ENCODE measurements around the gene CHRNE.

Gene CHRNE

DNA sequence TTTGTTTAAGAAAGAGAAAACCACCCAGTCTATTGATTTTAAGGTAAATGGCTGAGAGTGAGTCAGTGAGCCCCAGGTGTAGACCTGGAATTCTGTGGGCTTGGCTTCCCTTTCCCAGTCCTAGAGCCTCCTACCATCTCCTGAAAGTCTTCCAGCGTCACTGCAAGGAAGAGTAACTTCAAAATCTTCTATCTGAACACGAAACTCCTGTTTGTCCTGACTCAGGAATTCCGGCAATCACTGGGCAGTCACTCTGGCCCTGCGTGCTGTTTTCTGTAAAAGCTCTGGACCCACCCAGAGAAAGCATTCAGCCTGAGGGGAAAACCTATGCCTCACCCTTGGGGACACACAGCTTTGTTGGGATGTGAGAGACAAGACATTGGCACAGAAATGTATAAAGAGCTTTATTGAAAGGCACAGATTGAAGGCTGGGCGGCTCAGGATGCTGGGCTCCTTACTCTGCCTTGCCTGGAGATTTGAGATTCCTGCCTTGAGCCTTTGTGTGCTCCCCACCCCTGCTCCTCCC is 53.8 kb downstream of the CHRNE start:
- FAIRE-seq (no peak), DNase-seq (ENCODE audit: insufficient read length, low spot score) (no peak)
- TF ChIP-seq, protein P1, sequence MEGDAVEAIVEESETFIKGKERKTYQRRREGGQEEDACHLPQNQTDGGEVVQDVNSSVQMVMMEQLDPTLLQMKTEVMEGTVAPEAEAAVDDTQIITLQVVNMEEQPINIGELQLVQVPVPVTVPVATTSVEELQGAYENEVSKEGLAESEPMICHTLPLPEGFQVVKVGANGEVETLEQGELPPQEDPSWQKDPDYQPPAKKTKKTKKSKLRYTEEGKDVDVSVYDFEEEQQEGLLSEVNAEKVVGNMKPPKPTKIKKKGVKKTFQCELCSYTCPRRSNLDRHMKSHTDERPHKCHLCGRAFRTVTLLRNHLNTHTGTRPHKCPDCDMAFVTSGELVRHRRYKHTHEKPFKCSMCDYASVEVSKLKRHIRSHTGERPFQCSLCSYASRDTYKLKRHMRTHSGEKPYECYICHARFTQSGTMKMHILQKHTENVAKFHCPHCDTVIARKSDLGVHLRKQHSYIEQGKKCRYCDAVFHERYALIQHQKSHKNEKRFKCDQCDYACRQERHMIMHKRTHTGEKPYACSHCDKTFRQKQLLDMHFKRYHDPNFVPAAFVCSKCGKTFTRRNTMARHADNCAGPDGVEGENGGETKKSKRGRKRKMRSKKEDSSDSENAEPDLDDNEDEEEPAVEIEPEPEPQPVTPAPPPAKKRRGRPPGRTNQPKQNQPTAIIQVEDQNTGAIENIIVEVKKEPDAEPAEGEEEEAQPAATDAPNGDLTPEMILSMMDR (IDR thresholded peaks at IDR 0.05; ENCODE audit: insufficient read depth, missing control alignments) = no peak
